HEK293 (cell line): Measurements from ENCODE around the gene GPI.
A peak's percentile ranks its signal among the peaks of the same experiment; 100 is the strongest.

Experiments used
- CTCF ChIA-PET: fragments of 350-600 bp; formaldehyde crosslinking; extraction: SDS; loops from one replicate; lab custom pipeline; 2021; ENCODE audit warnings: antibody characterized with exemption; lab: Yijun Ruan, JAX
- POLR2A ChIA-PET: fragments of 300-600 bp; formaldehyde crosslinking; extraction: SDS; loops from one replicate; lab custom pipeline; 2020; ENCODE audit warnings: antibody characterized with exemption, inconsistent platforms; lab: Yijun Ruan, JAX
- H3K27ac ChIP-seq: fragments of 200-500 bp; sonication (Bioruptor generic); 2 replicates; pipeline ENCODE4 v1.5.1; 2014; ENCODE audit warnings: low read depth, low read length, control low read depth, inconsistent platforms; ENCODE audit errors: extremely low read depth
- H3K36me3 ChIP-seq, 2 experiments: fragments of 200-500 bp in 1 of 2; sonication (Bioruptor generic) in 1 of 2; 1 replicate in 1 of 2; 2 replicates in 1 of 2; pipeline ENCODE4 v1.5.1; 2014 to 2017; ENCODE audit warnings: inconsistent platforms in 2 of 2, low read length in 2 of 2; ENCODE audit not compliant: control insufficient read depth in 2 of 2, insufficient read depth in 1 of 2
- H3K4me1 ChIP-seq: fragments of 200-500 bp; sonication (Bioruptor generic); 2 replicates; pipeline ENCODE4 v1.5.1; 2014; ENCODE audit warnings: mild to moderate bottlenecking, low read length, inconsistent platforms; ENCODE audit not compliant: control insufficient read depth, insufficient read depth
- H3K4me3 ChIP-seq: 2 replicates; pipeline ENCODE4 v1.5.1; 2011; ENCODE audit warnings: low read depth, mild to moderate bottlenecking, control low read depth, low read length, moderate library complexity
- H3K9me3 ChIP-seq: fragments of 200-500 bp; sonication (Bioruptor generic); 2 replicates; pipeline ENCODE4 v1.5.1; 2014; ENCODE audit warnings: low read depth, low read length, inconsistent platforms; ENCODE audit not compliant: control insufficient read depth, insufficient read depth
- CTCF ChIP-seq: fragments of 450-650 bp; formaldehyde crosslinking; IDR thresholded peaks from 2 replicates; pipeline ENCODE4 v1.5.1; 2016; ENCODE audit warnings: missing biosample characterization, missing genetic modification characterization
- GFI1B ChIP-seq: fragments of 450-650 bp; formaldehyde crosslinking; IDR thresholded peaks from 2 replicates; pipeline ENCODE4 v1.5.1; 2016; ENCODE audit warnings: missing biosample characterization, missing genetic modification characterization
- HOXA7 ChIP-seq: sonication (generic); formaldehyde crosslinking; IDR thresholded peaks from 2 replicates; pipeline ENCODE4 v1.8.1; 2022; ENCODE audit warnings: missing genetic modification reagents, borderline replicate concordance
- INSM2 ChIP-seq: fragments of 450-650 bp; formaldehyde crosslinking; IDR thresholded peaks from 2 replicates; pipeline ENCODE4 v1.5.1; 2016; ENCODE audit warnings: missing biosample characterization, missing genetic modification characterization
- MZF1 ChIP-seq: fragments of 450-650 bp; formaldehyde crosslinking; IDR thresholded peaks from 2 replicates; pipeline ENCODE4 v1.5.1; 2017; ENCODE audit warnings: missing biosample characterization, missing genetic modification characterization, borderline replicate concordance
- ZFHX2 ChIP-seq: fragments of 450-650 bp; formaldehyde crosslinking; conservative IDR thresholded peaks from 2 replicates; pipeline ENCODE4 v1.5.1; 2016; ENCODE audit warnings: missing biosample characterization, missing genetic modification characterization
- ZNF112 ChIP-seq: fragments of 450-650 bp; formaldehyde crosslinking; IDR thresholded peaks from 2 replicates; pipeline ENCODE4 v1.5.0; 2017; ENCODE audit warnings: missing biosample characterization, missing genetic modification characterization
- ZNF302 ChIP-seq: fragments of 450-650 bp; formaldehyde crosslinking; IDR thresholded peaks from 2 replicates; pipeline ENCODE4 v1.5.1; 2016; ENCODE audit warnings: missing biosample characterization, missing genetic modification characterization, low read depth
- ZNF335 ChIP-seq: fragments of 450-650 bp; formaldehyde crosslinking; conservative IDR thresholded peaks from 2 replicates; pipeline ENCODE4 v1.5.1; 2016; ENCODE audit warnings: missing biosample characterization, missing genetic modification characterization
- ZNF521 ChIP-seq: fragments of 450-650 bp; formaldehyde crosslinking; IDR thresholded peaks from 2 replicates; pipeline ENCODE4 v1.5.1; 2017; ENCODE audit warnings: missing biosample characterization, mild to moderate bottlenecking, missing genetic modification characterization
- ZNF776 ChIP-seq: fragments of 450-650 bp; formaldehyde crosslinking; IDR thresholded peaks from 2 replicates; pipeline ENCODE4 v1.5.0; 2017; ENCODE audit warnings: missing biosample characterization, missing genetic modification characterization, borderline replicate concordance
- TF ChIP-seq, protein P1 (sequence below): fragments of 450-650 bp; formaldehyde crosslinking; IDR thresholded peaks from 2 replicates; pipeline ENCODE4 v1.5.1; 2016; ENCODE audit warnings: missing biosample characterization, missing genetic modification characterization, borderline replicate concordance

Gene GPI

DNA sequence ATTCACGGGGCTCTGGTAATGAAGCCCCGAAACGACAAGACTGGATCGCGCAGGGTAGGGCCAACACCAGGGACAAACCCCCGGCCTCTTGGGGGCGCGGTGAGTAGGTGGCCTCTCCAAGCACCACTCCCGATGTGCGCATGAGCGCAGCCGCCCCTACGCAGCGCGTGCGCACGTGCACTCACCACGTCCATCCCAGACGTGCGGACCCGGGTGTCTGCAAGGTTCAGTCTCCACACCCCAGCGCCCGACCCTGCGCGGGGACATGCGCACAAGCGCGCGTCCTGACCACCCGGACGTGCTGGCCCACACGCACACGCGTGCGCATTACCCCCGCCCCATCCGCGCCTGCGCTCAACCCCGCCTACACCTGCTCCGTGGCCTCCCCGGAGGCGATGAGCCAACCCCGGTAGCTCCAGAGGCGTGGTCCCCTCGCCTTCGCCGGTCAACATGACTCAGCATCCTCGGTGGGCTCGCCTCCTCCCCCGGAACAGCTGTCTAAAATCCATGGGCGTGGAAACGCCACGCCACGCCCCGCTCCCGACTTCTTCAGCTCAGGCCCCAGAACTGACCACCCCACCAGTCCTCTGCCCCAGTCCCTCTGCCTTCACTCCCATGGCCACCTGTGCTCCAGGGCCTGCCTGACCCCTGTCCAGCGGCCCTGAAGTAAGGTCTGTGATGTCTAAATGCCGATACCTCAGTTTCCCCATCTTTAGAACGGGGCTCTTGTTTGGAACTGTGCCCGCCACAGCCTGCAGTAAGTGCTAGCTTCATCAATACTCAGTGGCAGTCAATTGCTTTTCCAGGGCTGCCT, 5.6 kb upstream of the GPI start (continued):
- peak; percentile 99 for TF ChIP-seq ZFHX2 (tag by site-specific recombination)
- no peak for TF ChIP-seq ZNF112
- no peak for TF ChIP-seq ZNF776 (tag by site-specific recombination)
- no peak for TF ChIP-seq ZNF521 (tag by site-specific recombination)
- TF ChIP-seq ZNF335 (tag by site-specific recombination): peak; percentile 95
- TF ChIP-seq INSM2 (tag by site-specific recombination): 0 out of 2 replicates have a peak, but pooled peaks have one; percentile 25
- TF ChIP-seq HOXA7 (CRISPR knock-in tag): no peak
- TF ChIP-seq GFI1B: no peak
- TF ChIP-seq CTCF (tag by site-specific recombination): peak; percentile 99

- H3K4me1 ChIP-seq: peaks cover 10% of the 10 kb centered on the region
- POLR2A ChIA-PET: interaction anchor here (0.6 to 1.5 kb wide), 18 partner anchors 9 to 563 kb away, joined by 3 to 11 read pairs (median 4); partner anchors contain the start of genes KCTD15, LSM14A, SCGB2B2 and UBA2
- CTCF ChIA-PET: interaction anchor here (0.6 to 2.1 kb wide), 13 partner anchors 9 to 585 kb away, joined by 3 to 32 read pairs (median 4); no protein-coding TSS in a partner anchor
- H3K36me3 ChIP-seq: peaks cover 8 to 13% of the 10 kb centered on the region in 2 experiments
- H3K9me3 ChIP-seq: no peaks in the 10 kb centered on the region
- TF ChIP-seq ZNF302 (tag by site-specific recombination) (0 out of 2 replicates have a peak, but pooled peaks have one; percentile 5), MZF1 (tag by site-specific recombination) (no peak)
- TF ChIP-seq, protein P1, sequence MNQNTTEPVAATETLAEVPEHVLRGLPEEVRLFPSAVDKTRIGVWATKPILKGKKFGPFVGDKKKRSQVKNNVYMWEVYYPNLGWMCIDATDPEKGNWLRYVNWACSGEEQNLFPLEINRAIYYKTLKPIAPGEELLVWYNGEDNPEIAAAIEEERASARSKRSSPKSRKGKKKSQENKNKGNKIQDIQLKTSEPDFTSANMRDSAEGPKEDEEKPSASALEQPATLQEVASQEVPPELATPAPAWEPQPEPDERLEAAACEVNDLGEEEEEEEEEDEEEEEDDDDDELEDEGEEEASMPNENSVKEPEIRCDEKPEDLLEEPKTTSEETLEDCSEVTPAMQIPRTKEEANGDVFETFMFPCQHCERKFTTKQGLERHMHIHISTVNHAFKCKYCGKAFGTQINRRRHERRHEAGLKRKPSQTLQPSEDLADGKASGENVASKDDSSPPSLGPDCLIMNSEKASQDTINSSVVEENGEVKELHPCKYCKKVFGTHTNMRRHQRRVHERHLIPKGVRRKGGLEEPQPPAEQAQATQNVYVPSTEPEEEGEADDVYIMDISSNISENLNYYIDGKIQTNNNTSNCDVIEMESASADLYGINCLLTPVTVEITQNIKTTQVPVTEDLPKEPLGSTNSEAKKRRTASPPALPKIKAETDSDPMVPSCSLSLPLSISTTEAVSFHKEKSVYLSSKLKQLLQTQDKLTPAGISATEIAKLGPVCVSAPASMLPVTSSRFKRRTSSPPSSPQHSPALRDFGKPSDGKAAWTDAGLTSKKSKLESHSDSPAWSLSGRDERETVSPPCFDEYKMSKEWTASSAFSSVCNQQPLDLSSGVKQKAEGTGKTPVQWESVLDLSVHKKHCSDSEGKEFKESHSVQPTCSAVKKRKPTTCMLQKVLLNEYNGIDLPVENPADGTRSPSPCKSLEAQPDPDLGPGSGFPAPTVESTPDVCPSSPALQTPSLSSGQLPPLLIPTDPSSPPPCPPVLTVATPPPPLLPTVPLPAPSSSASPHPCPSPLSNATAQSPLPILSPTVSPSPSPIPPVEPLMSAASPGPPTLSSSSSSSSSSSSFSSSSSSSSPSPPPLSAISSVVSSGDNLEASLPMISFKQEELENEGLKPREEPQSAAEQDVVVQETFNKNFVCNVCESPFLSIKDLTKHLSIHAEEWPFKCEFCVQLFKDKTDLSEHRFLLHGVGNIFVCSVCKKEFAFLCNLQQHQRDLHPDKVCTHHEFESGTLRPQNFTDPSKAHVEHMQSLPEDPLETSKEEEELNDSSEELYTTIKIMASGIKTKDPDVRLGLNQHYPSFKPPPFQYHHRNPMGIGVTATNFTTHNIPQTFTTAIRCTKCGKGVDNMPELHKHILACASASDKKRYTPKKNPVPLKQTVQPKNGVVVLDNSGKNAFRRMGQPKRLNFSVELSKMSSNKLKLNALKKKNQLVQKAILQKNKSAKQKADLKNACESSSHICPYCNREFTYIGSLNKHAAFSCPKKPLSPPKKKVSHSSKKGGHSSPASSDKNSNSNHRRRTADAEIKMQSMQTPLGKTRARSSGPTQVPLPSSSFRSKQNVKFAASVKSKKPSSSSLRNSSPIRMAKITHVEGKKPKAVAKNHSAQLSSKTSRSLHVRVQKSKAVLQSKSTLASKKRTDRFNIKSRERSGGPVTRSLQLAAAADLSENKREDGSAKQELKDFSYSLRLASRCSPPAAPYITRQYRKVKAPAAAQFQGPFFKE (tag by site-specific recombination): 0 out of 2 replicates have a peak, but pooled peaks have one; percentile 40
- no peak overlapping the region for H3K4me3 ChIP-seq
- H3K27ac ChIP-seq: peak overlapping the region; percentile 82
Observed at GRCh38 chr19:34359954-34360315, 5.1 kb upstream of the GPI start.
